OCI-LY3 (cell line): ENCODE data around the gene MOCOS.

Experiments
- H2AFZ ChIP-seq: fragments of 200-600, 300-600 bp; shearing (Covaris generic); 2 replicates; pipeline ENCODE4 v1.6.0; 2014; ENCODE audit warnings: antibody characterized with exemption, low read depth, low read length
- H3K27ac ChIP-seq: fragments of 200-600, 300-600 bp; sonication (generic); 2 replicates; pipeline ENCODE4 v1.5.1; 2014; ENCODE audit warnings: mild to moderate bottlenecking, low read length, moderate library complexity, mixed read lengths
- H3K27me3 ChIP-seq: fragments of 200-600, 300-600 bp; sonication (generic); 2 replicates; pipeline ENCODE4 v1.6.1; 2014; ENCODE audit warnings: low read depth, low read length, mixed read lengths
- H3K36me3 ChIP-seq: fragments of 200-600, 300-600 bp; sonication (generic); replicated peaks from 2 replicates; pipeline ENCODE3; 2014; ENCODE audit warnings: low read depth, low read length, mixed read lengths
- H3K4me1 ChIP-seq: fragments of 300-600, 200-600 bp; sonication (generic); 2 replicates; pipeline ENCODE4 v1.6.1; 2014; ENCODE audit warnings: low read length, mixed read lengths
- H3K4me2 ChIP-seq: fragments of 200-600, 300-600 bp; sonication (generic); 2 replicates; pipeline ENCODE4 v1.6.1; 2014; ENCODE audit warnings: low read length, mixed read lengths
- H3K4me3 ChIP-seq: fragments of 300-600, 200-600 bp; sonication (generic); 2 replicates; pipeline ENCODE4 v1.5.1; 2014; ENCODE audit warnings: antibody characterized with exemption, mild to moderate bottlenecking, low read length, moderate library complexity
- H3K79me2 ChIP-seq: fragments of 300-600, 200-600 bp; shearing (Covaris generic); 2 replicates; pipeline ENCODE4 v1.6.1; 2014; ENCODE audit warnings: mild to moderate bottlenecking, low read length, mixed read lengths
- H3K9ac ChIP-seq: fragments of 300-600, 200-600 bp; shearing (Covaris generic); 2 replicates; pipeline ENCODE4 v1.6.0; 2014; ENCODE audit warnings: mild to moderate bottlenecking, low read length, moderate library complexity
- H3K9me3 ChIP-seq: fragments of 200-600, 300-600 bp; shearing (Covaris generic); 2 replicates; pipeline ENCODE4 v1.6.1; 2014; ENCODE audit warnings: low read length, mixed read lengths; ENCODE audit not compliant: insufficient read depth
- H4K20me1 ChIP-seq: fragments of 200-600, 300-600 bp; sonication (generic); 2 replicates; pipeline ENCODE4 v1.6.1; 2016; ENCODE audit warnings: low read length, mixed read lengths; ENCODE audit not compliant: insufficient read depth
- CTCF ChIP-seq: fragments of 200-600, 300-600 bp; sonication (generic); IDR thresholded peaks from 2 replicates; pipeline ENCODE4 v1.5.1; 2014; ENCODE audit warnings: antibody characterized with exemption, low read length, low read depth
- EZH2phosphoT487 ChIP-seq: fragments of 200-600 bp; shearing (Covaris generic); IDR thresholded peaks from 2 replicates; pipeline ENCODE4 v1.6.1; 2018; ENCODE audit warnings: antibody characterized with exemption, mixed run types, low read depth

MOCOS gene

GRCh38 chr18:36183987-36184386 lies 3.3 kb upstream of the MOCOS start:
- Histone ChIP-seq H3K27me3 (peaks cover 18% of the 10 kb centered on the region), H3K4me2 (no peak overlapping the region), H3K36me3 (no peaks in the 10 kb centered on the region), H3K9me3 (no peaks in the 10 kb centered on the region), H3K4me1 (peaks cover 43% of the 10 kb centered on the region), H3K27ac (no peak overlapping the region), H4K20me1 (peaks cover 3% of the 10 kb centered on the region; the same call in 1 of the 2 replicates), H3K9ac (no peak overlapping the region), H2AFZ (no peak overlapping the region), H3K4me3 (no peak overlapping the region), H3K79me2 (no peaks in the 10 kb centered on the region)
- TF ChIP-seq EZH2phosphoT487 (no peak), CTCF (no peak)

- Histone ChIP-seq H3K4me3 (no peak overlapping the region), H3K9ac (no peak overlapping the region), H2AFZ (no peak overlapping the region), H4K20me1 (no peaks in the 10 kb centered on the region), H3K4me1 (peaks cover 34% of the 10 kb centered on the region), H3K9me3 (no peaks in the 10 kb centered on the region), H3K4me2 (no peak overlapping the region), H3K27me3 (peaks cover 20% of the 10 kb centered on the region), H3K79me2 (no peaks in the 10 kb centered on the region), H3K27ac (no peak overlapping the region), H3K36me3 (no peaks in the 10 kb centered on the region)
- TF ChIP-seq EZH2phosphoT487 (no peak), CTCF (no peak)
Observed at GRCh38 chr18:36185157-36185556, 2.1 kb upstream of the MOCOS start.

GRCh38 chr18:36185901-36186460 lies 1.3 kb upstream of the MOCOS start:
- Histone ChIP-seq H3K9ac (no peak overlapping the region), H3K36me3 (no peaks in the 10 kb centered on the region), H3K4me2 (peak overlapping the region; percentile 100), H2AFZ (no peak overlapping the region), H3K9me3 (no peaks in the 10 kb centered on the region), H3K79me2 (no peaks in the 10 kb centered on the region), H3K27me3 (peaks cover 20% of the 10 kb centered on the region), H3K4me3 (peak overlapping the region; percentile 95), H4K20me1 (no peaks in the 10 kb centered on the region), H3K4me1 (peaks cover 28% of the 10 kb centered on the region), H3K27ac (no peak overlapping the region)
- TF ChIP-seq EZH2phosphoT487 (no peak), CTCF (no peak)

GRCh38 chr18:36186461-36187192 lies 670 bp upstream of the MOCOS start:
- peak overlapping the region; percentile 100 for H3K4me2 ChIP-seq

More at GRCh38 chr18:36186461-36187192, 670 bp upstream of the MOCOS start:
- H3K4me3 ChIP-seq = peak overlapping the region; percentile 95
- peak overlapping the region; percentile 69 for H3K9ac ChIP-seq
- H3K27me3 ChIP-seq = peaks cover 20% of the 10 kb centered on the region
- no peak overlapping the region for H3K27ac ChIP-seq
- no peaks in the 10 kb centered on the region for H3K36me3 ChIP-seq
- H3K4me1 ChIP-seq = peaks cover 28% of the 10 kb centered on the region
- H2AFZ ChIP-seq = peak overlapping the region; percentile 94
- H3K79me2 ChIP-seq = no peaks in the 10 kb centered on the region
- TF ChIP-seq CTCF = no peak
- no peaks in the 10 kb centered on the region for H4K20me1 ChIP-seq
- no peaks in the 10 kb centered on the region for H3K9me3 ChIP-seq
